IMR-90 (cell line): ENCODE results near the gene KNL1. TPM values are rescaled to one million over a fixed set of nuclear protein-coding genes. Genes with fewer than 3 reads are reported as not detected.

Experiments
- ATAC-seq: fragments of 200-7000 bp; cut with Tn5 transposase; 2 replicates; pipeline ENCODE4 v1.9.1; 2020; ENCODE audit warnings: low read depth, mild to moderate bottlenecking, moderate library complexity
- BruUV-seq: library from RNA; stranded (reverse); fragments of 400-500 nt; replicated peaks from 2 replicates; lab custom pipeline; 2021; lab: Mats Ljungman, UMichigan
- CTCF ChIA-PET: fragments of 300-600 bp; formaldehyde crosslinking; extraction: SDS; loops from one replicate; lab custom pipeline; 2021; ENCODE audit warnings: antibody characterized with exemption; lab: Yijun Ruan, JAX
- POLR2A ChIA-PET: fragments of 300-600 bp; sonication (Branson Sonifier 250); formaldehyde crosslinking; loops from one replicate; lab custom pipeline; 2022; ENCODE audit warnings: antibody characterized with exemption; ENCODE audit not compliant: unreplicated experiment; lab: Charles Lee
- DNase-seq: peaks from one replicate; pipeline ENCODE4 v3.0.0; 2013
- H2AFZ ChIP-seq: replicated peaks from 2 replicates; pipeline ENCODE3; 2013; ENCODE audit warnings: low read length, mild to moderate bottlenecking; ENCODE audit not compliant: poor library complexity
- H2AK5ac ChIP-seq: 2 replicates; pipeline ENCODE4 v1.6.1; 2013; ENCODE audit warnings: low read depth, low read length, inconsistent platforms
- H2AK9ac ChIP-seq: replicated peaks from 2 replicates; pipeline ENCODE3; 2013; ENCODE audit warnings: mild to moderate bottlenecking, low read depth, low read length, moderate library complexity; ENCODE audit not compliant: poor library complexity
- H2BK120ac ChIP-seq: 2 replicates; pipeline ENCODE4 v1.6.1; 2013; ENCODE audit warnings: low read depth, low read length, inconsistent platforms
- H2BK15ac ChIP-seq: 3 replicates; pipeline ENCODE4 v1.6.1; 2013; ENCODE audit warnings: low read depth, low read length, inconsistent platforms
- H2BK20ac ChIP-seq: 2 replicates; pipeline ENCODE4 v1.6.1; 2013; ENCODE audit warnings: low read depth, mild to moderate bottlenecking, inconsistent platforms, low read length, moderate library complexity
- H2BK5ac ChIP-seq: 2 replicates; pipeline ENCODE4 v1.6.1; 2013; ENCODE audit warnings: mild to moderate bottlenecking, low read depth, low read length, inconsistent platforms; ENCODE audit not compliant: poor library complexity, severe bottlenecking
- H3K14ac ChIP-seq: replicated peaks from 2 replicates; pipeline ENCODE4 v1.6.1; 2013; ENCODE audit warnings: low read depth, low read length, inconsistent platforms
- H3K18ac ChIP-seq: 2 replicates; pipeline ENCODE4 v1.6.1; 2013; ENCODE audit warnings: low read depth, low read length, control low read depth
- H3K23ac ChIP-seq: 2 replicates; pipeline ENCODE4 v1.6.1; 2013; ENCODE audit warnings: low read depth, low read length, inconsistent platforms
- H3K27ac ChIP-seq: 2 replicates; pipeline ENCODE4 v1.5.1; 2013; ENCODE audit warnings: mild to moderate bottlenecking, control low read depth, low read length; ENCODE audit not compliant: insufficient read depth
- H3K27me3 ChIP-seq: 2 replicates; pipeline ENCODE4 v1.6.1; 2013; ENCODE audit warnings: low read length; ENCODE audit not compliant: control insufficient read depth, insufficient read depth
- H3K36me3 ChIP-seq: 2 replicates; pipeline ENCODE4 v1.6.1; 2013; ENCODE audit warnings: low read length, mixed read lengths; ENCODE audit not compliant: control insufficient read depth, insufficient read depth
- H3K4ac ChIP-seq: 2 replicates; pipeline ENCODE4 v1.6.1; 2013; ENCODE audit warnings: low read depth, low read length, inconsistent platforms
- H3K4me1 ChIP-seq: 2 replicates; pipeline ENCODE4 v1.6.1; 2013; ENCODE audit warnings: low read length, mixed read lengths; ENCODE audit not compliant: control insufficient read depth, insufficient read depth
- H3K4me2 ChIP-seq: 2 replicates; pipeline ENCODE4 v1.6.1; 2013; ENCODE audit warnings: low read depth, mild to moderate bottlenecking, control low read depth, low read length, moderate library complexity
- H3K4me3 ChIP-seq: 2 replicates; pipeline ENCODE4 v1.5.1; 2013; ENCODE audit warnings: low read depth, mild to moderate bottlenecking, control low read depth, low read length, moderate library complexity; ENCODE audit not compliant: insufficient read depth
- H3K56ac ChIP-seq: 2 replicates; pipeline ENCODE4 v1.6.1; 2013; ENCODE audit warnings: low read length, inconsistent platforms; ENCODE audit not compliant: insufficient read depth; ENCODE audit errors: extremely low read depth
- H3K79me1 ChIP-seq, 2 experiments: 2 replicates each; pipeline ENCODE4 v1.6.1; 2013; ENCODE audit warnings: low read length in 2 of 2, inconsistent platforms in 1 of 2, low read depth in 1 of 2
- H3K9ac ChIP-seq: 2 replicates; pipeline ENCODE4 v1.6.1; 2013; ENCODE audit warnings: low read depth, low read length, control low read depth
- H3K9me1 ChIP-seq: 2 replicates; pipeline ENCODE4 v1.6.1; 2013; ENCODE audit warnings: low read length, inconsistent platforms; ENCODE audit not compliant: insufficient read depth
- H3K9me3 ChIP-seq: 2 replicates; pipeline ENCODE4 v1.6.1; 2013; ENCODE audit warnings: low read length; ENCODE audit not compliant: control insufficient read depth, insufficient read depth
- H4K20me1 ChIP-seq: 2 replicates; pipeline ENCODE4 v1.6.1; 2013; ENCODE audit warnings: low read length, inconsistent platforms; ENCODE audit not compliant: insufficient read depth
- H4K5ac ChIP-seq: 2 replicates; pipeline ENCODE4 v1.6.1; 2013; ENCODE audit warnings: mild to moderate bottlenecking, low read depth, low read length, control low read depth
- H4K8ac ChIP-seq, 2 experiments: 2 replicates each; pipeline ENCODE4 v1.6.1; 2013; ENCODE audit warnings: low read depth in 2 of 2, low read length in 2 of 2, control low read depth in 1 of 2, inconsistent platforms in 1 of 2
- H4K91ac ChIP-seq: 2 replicates; pipeline ENCODE4 v1.6.1; 2013; ENCODE audit warnings: low read depth, low read length, inconsistent platforms; ENCODE audit not compliant: insufficient read depth
- BHLHE40 ChIP-seq: fragments of 150-350 bp; IDR thresholded peaks from 2 replicates; pipeline ENCODE4 v1.6.1; 2016; ENCODE audit warnings: mild to moderate bottlenecking, low read depth, low read length
- CEBPB ChIP-seq: IDR thresholded peaks from 2 replicates; pipeline ENCODE4 v1.6.1; 2012; ENCODE audit warnings: low read depth, low read length, improper control_type of control experiment
- CHD1 ChIP-seq: IDR thresholded peaks from 2 replicates; pipeline ENCODE4 v1.6.1; 2012; ENCODE audit warnings: low read depth, low read length, improper control_type of control experiment
- ELK1 ChIP-seq: fragments of 150-350 bp; IDR thresholded peaks from 2 replicates; pipeline ENCODE4 v1.6.1; 2016; ENCODE audit warnings: low read depth, mild to moderate bottlenecking, low read length, moderate library complexity, borderline replicate concordance
- MAFK ChIP-seq: IDR thresholded peaks from 2 replicates; pipeline ENCODE4 v1.6.1; 2012; ENCODE audit warnings: low read depth, low read length, improper control_type of control experiment
- MAZ ChIP-seq: IDR thresholded peaks from 2 replicates; pipeline ENCODE4 v1.6.1; 2012; ENCODE audit warnings: low read depth, mild to moderate bottlenecking, low read length, improper control_type of control experiment, moderate library complexity, borderline replicate concordance
- MXI1 ChIP-seq: IDR thresholded peaks from 2 replicates; pipeline ENCODE4 v1.6.1; 2012; ENCODE audit warnings: low read depth, mild to moderate bottlenecking, low read length, moderate library complexity, borderline replicate concordance
- NFE2L2 ChIP-seq: fragments of 150-350 bp; IDR thresholded peaks from 2 replicates; pipeline ENCODE4 v1.6.1; 2016; ENCODE audit warnings: low read depth, mild to moderate bottlenecking, low read length
- POLR2A ChIP-seq: IDR thresholded peaks from 2 replicates; pipeline ENCODE4 v1.6.1; 2012; ENCODE audit warnings: mild to moderate bottlenecking, low read depth, low read length
- RAD21 ChIP-seq: IDR thresholded peaks from 2 replicates; pipeline ENCODE4 v1.6.1; 2012; ENCODE audit warnings: low read length, improper control_type of control experiment
- RCOR1 ChIP-seq: IDR thresholded peaks from 2 replicates; pipeline ENCODE4 v1.6.1; 2012; ENCODE audit warnings: mild to moderate bottlenecking, low read length, improper control_type of control experiment; ENCODE audit not compliant: insufficient replicate concordance
- RFX5 ChIP-seq: IDR thresholded peaks from 2 replicates; pipeline ENCODE4 v1.8.0; 2012; ENCODE audit warnings: low read depth, mild to moderate bottlenecking, low read length, moderate library complexity
- SMC3 ChIP-seq: fragments of 150-350 bp; IDR thresholded peaks from 2 replicates; pipeline ENCODE4 v1.6.1; 2016; ENCODE audit warnings: low read depth, mild to moderate bottlenecking, antibody characterized with exemption, low read length, moderate library complexity
- USF2 ChIP-seq: fragments of 150-350 bp; IDR thresholded peaks from 2 replicates; pipeline ENCODE4 v1.6.1; 2017; ENCODE audit warnings: mild to moderate bottlenecking, antibody characterized with exemption, low read length, low read depth
- WGBS, 2 experiments: methylation state at CpG; one replicate each; pipeline versions ENCODE4 v1.1.5 to v1.1.7; 2013; ENCODE audit warnings: missing lambda C conversion rate in 2 of 2; ENCODE audit not compliant: insufficient read length in 1 of 2; ENCODE audit errors: extremely low coverage in 2 of 2; 5-methylcytosine and 5-hydroxymethylcytosine counted together
- dilution Hi-C: fragments of 300-500 bp; cut with HindIII; formaldehyde crosslinking; loops from one replicate; pipeline ENCODE4 v1.14.3; 2018; ENCODE audit warnings: low sequenced_read_pairs; ENCODE audit not compliant: unreplicated experiment
- in situ Hi-C: fragments of 300-500 bp; cut with MboI; formaldehyde crosslinking; loops from 3 replicates; pipeline ENCODE4 v1.14.3; 2019; ENCODE audit warnings: low sequenced_read_pairs, inconsistent platforms, mixed read lengths
- intact Hi-C: fragments of 100-400 bp; cut with micrococcal nuclease; formaldehyde crosslinking; loops from 2 replicates; pipeline ENCODE4 v1.10.0; 2022
- polyA plus RNA-seq, 3 experiments: library from polyadenylated mRNA; depleted of rRNA; stranded (reverse); fragments of >200 nt; gene quantifications; 2 replicates each; pipeline ENCODE4 v1.2.3, GENCODE V29; 2012; ENCODE audit warnings: low replicate concordance in 1 of 3
- total RNA-seq: library from RNA; depleted of rRNA; stranded (reverse); fragments of >200 nt; gene quantifications from 2 replicates; pipeline ENCODE4 v1.2.3, GENCODE V29; 2012
- TF ChIP-seq, protein P1 (sequence below): conservative IDR thresholded peaks from 2 replicates; pipeline ENCODE4 v1.5.1; 2012; ENCODE audit warnings: mild to moderate bottlenecking, low read depth, low read length, improper control_type of control experiment

KNL1 gene
- total and polyA plus RNA-seq, 2 of the 4 experiments (the other 2 are of a cell fraction): 3.1 to 25.1 TPM

DNA sequence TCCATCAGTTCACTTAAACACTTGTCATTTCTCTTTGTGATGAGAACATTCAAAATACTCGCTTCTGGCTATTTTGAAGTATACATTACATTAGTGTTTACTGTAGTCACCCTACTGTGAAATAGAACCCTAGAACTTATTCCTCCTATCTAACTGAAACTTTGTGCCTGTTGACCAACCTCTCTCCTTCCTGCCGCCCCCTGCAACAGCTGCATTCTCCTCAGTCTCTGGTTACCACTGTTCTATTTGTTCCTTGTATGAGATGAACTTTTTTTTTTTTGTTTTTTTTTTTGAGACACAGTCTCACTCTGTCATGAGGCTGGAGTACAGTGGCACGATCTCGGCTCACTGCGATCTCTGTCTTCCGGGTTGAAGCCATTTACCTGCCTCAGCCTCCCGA, 103.9 kb downstream of the KNL1 start:
- Histone ChIP-seq H3K9me3 (no peaks in the 10 kb centered on the region), H3K23ac (no peak overlapping the region), H2BK120ac (no peak overlapping the region), H2AK5ac (no peak overlapping the region), H3K27ac (no peak overlapping the region), H3K56ac (no peak overlapping the region), H3K79me1 (peaks cover 15 to 30% of the 10 kb centered on the region in 2 experiments), H3K4me3 (no peak overlapping the region), H4K20me1 (peaks cover 3% of the 10 kb centered on the region; the same call in 1 of the 2 replicates), H2AK9ac (no peak overlapping the region), H3K18ac (no peak overlapping the region), H4K8ac (no peak overlapping the region), H3K4me1 (peaks cover 4% of the 10 kb centered on the region; the same call in 1 of the 2 replicates), H2BK20ac (no peak overlapping the region), H2AFZ (no peak overlapping the region), H4K91ac (no peak overlapping the region), H3K4ac (no peak overlapping the region), H2BK5ac (no peak overlapping the region), H2BK15ac (no peak overlapping the region), H3K9me1 (no peaks in the 10 kb centered on the region), H4K5ac (no peak overlapping the region), H3K14ac (no peak overlapping the region), H3K36me3 (peaks cover 8% of the 10 kb centered on the region), H3K9ac (no peak overlapping the region), H3K4me2 (no peak overlapping the region), H3K27me3 (no peaks in the 10 kb centered on the region)
- POLR2A ChIA-PET: no interaction called here
- DNase-seq (no peak), ATAC-seq (no peak)
- in situ Hi-C loops (no loop called here), intact Hi-C loops (no loop called here), dilution Hi-C loops (no loop called here)
- TF ChIP-seq BHLHE40 (no peak), POLR2A (no peak), SMC3 (no peak), RAD21 (no peak), USF2 (no peak), CHD1 (no peak), RCOR1 (no peak), MAFK (no peak), MAZ (no peak), CEBPB (no peak), RFX5 (no peak), NFE2L2 (no peak), ELK1 (no peak), MXI1 (no peak)
- TF ChIP-seq, protein P1, sequence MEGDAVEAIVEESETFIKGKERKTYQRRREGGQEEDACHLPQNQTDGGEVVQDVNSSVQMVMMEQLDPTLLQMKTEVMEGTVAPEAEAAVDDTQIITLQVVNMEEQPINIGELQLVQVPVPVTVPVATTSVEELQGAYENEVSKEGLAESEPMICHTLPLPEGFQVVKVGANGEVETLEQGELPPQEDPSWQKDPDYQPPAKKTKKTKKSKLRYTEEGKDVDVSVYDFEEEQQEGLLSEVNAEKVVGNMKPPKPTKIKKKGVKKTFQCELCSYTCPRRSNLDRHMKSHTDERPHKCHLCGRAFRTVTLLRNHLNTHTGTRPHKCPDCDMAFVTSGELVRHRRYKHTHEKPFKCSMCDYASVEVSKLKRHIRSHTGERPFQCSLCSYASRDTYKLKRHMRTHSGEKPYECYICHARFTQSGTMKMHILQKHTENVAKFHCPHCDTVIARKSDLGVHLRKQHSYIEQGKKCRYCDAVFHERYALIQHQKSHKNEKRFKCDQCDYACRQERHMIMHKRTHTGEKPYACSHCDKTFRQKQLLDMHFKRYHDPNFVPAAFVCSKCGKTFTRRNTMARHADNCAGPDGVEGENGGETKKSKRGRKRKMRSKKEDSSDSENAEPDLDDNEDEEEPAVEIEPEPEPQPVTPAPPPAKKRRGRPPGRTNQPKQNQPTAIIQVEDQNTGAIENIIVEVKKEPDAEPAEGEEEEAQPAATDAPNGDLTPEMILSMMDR: no peak
- WGBS, 2 experiments: no CpG with 5 or more reads among the region's 7 CpGs
- CTCF ChIA-PET: no interaction called here
- no TSS peak for BruUV-seq
